HEK293 (cell line): Measurements from ENCODE around the gene RSU1.

Source experiments
- CTCF ChIP-seq: fragments of 450-650 bp; formaldehyde crosslinking; IDR thresholded peaks from 2 replicates; pipeline ENCODE4 v1.5.1; 2016; ENCODE audit warnings: missing biosample characterization, missing genetic modification characterization
- PRDM4 ChIP-seq: fragments of 450-650 bp; formaldehyde crosslinking; IDR thresholded peaks from 2 replicates; pipeline ENCODE4 v1.5.1; 2017; ENCODE audit warnings: missing biosample characterization, missing genetic modification characterization
- ZNF112 ChIP-seq: fragments of 450-650 bp; formaldehyde crosslinking; IDR thresholded peaks from 2 replicates; pipeline ENCODE4 v1.5.0; 2017; ENCODE audit warnings: missing biosample characterization, missing genetic modification characterization
- ZNF248 ChIP-seq: fragments of 450-650 bp; formaldehyde crosslinking; IDR thresholded peaks from 2 replicates; pipeline ENCODE4 v1.5.1; 2017; ENCODE audit warnings: missing biosample characterization, missing genetic modification characterization
- ZNF280D ChIP-seq: fragments of 450-650 bp; formaldehyde crosslinking; IDR thresholded peaks from 2 replicates; pipeline ENCODE4 v1.5.1; 2016; ENCODE audit warnings: missing biosample characterization, missing genetic modification characterization

GRCh38 chr10:16585103-16585502 is 232.1 kb downstream of the RSU1 start:
- no peak for TF ChIP-seq ZNF280D (tag by site-specific recombination)
- TF ChIP-seq CTCF (tag by site-specific recombination): no peak
- TF ChIP-seq ZNF112 (tag by site-specific recombination): no peak
- TF ChIP-seq PRDM4 (tag by site-specific recombination): no peak
- TF ChIP-seq ZNF248 (tag by site-specific recombination): no peak
